GM23338 (cell line): Measurements from ENCODE around the gene INSRR.

ENCODE experiments used
- EZH2 ChIP-seq: fragments of 200-600 bp; sonication (generic); IDR thresholded peaks from one replicate; pipeline ENCODE4 v1.8.0; 2017; ENCODE audit warnings: antibody characterized with exemption, mild to moderate bottlenecking, low read depth; ENCODE audit not compliant: unreplicated experiment
- EZH2phosphoT487 ChIP-seq: fragments of 200-600 bp; sonication (generic); IDR thresholded peaks from one replicate; pipeline ENCODE4 v1.8.1; 2018; ENCODE audit warnings: antibody characterized with exemption; ENCODE audit not compliant: unreplicated experiment
- NANOG ChIP-seq: IDR thresholded peaks from 2 replicates; pipeline ENCODE4 v1.6.1; 2016; ENCODE audit warnings: antibody characterized with exemption, borderline replicate concordance
- POLR2AphosphoS5 ChIP-seq: IDR thresholded peaks from 2 replicates; pipeline ENCODE4 v1.6.1; 2016; ENCODE audit warnings: antibody characterized with exemption, low read depth
- STAT1 ChIP-seq: IDR thresholded peaks from one replicate; pipeline ENCODE4 v1.6.1; 2016; ENCODE audit warnings: antibody characterized with exemption; ENCODE audit not compliant: unreplicated experiment
- ZNF114 ChIP-seq: fragments of 250-450 bp; sonication (Bioruptor Pico); IDR thresholded peaks from 2 replicates; pipeline ENCODE4 v1.5.0; 2020; ENCODE audit warnings: mild to moderate bottlenecking, moderate library complexity
- TF ChIP-seq, protein P1 (sequence below), 2 experiments: fragments of 200-600 bp in 1 of 2; sonication (generic) in 1 of 2; conservative IDR thresholded peaks; 2 replicates each; pipeline versions ENCODE4 v1.5.1 to v1.6.1; 2016 to 2017; ENCODE audit warnings: antibody characterized with exemption in 2 of 2, low read depth in 2 of 2, mild to moderate bottlenecking in 2 of 2, moderate library complexity in 1 of 2
- TF ChIP-seq, protein P2 (sequence below): IDR thresholded peaks from one replicate; pipeline ENCODE4 v1.6.1; 2018; ENCODE audit warnings: antibody characterized with exemption; ENCODE audit not compliant: unreplicated experiment

- TF ChIP-seq, protein P1, sequence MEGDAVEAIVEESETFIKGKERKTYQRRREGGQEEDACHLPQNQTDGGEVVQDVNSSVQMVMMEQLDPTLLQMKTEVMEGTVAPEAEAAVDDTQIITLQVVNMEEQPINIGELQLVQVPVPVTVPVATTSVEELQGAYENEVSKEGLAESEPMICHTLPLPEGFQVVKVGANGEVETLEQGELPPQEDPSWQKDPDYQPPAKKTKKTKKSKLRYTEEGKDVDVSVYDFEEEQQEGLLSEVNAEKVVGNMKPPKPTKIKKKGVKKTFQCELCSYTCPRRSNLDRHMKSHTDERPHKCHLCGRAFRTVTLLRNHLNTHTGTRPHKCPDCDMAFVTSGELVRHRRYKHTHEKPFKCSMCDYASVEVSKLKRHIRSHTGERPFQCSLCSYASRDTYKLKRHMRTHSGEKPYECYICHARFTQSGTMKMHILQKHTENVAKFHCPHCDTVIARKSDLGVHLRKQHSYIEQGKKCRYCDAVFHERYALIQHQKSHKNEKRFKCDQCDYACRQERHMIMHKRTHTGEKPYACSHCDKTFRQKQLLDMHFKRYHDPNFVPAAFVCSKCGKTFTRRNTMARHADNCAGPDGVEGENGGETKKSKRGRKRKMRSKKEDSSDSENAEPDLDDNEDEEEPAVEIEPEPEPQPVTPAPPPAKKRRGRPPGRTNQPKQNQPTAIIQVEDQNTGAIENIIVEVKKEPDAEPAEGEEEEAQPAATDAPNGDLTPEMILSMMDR (conservative IDR thresholded peaks at IDR 0.05; ENCODE audit: low read depth in 2 of 2) = no peak
- no peak for TF ChIP-seq EZH2
- no peak for TF ChIP-seq EZH2phosphoT487
- TF ChIP-seq POLR2AphosphoS5 = no peak
- TF ChIP-seq STAT1 = no peak
- TF ChIP-seq ZNF114 (CRISPR knock-in tag) = no peak
- TF ChIP-seq, protein P2, sequence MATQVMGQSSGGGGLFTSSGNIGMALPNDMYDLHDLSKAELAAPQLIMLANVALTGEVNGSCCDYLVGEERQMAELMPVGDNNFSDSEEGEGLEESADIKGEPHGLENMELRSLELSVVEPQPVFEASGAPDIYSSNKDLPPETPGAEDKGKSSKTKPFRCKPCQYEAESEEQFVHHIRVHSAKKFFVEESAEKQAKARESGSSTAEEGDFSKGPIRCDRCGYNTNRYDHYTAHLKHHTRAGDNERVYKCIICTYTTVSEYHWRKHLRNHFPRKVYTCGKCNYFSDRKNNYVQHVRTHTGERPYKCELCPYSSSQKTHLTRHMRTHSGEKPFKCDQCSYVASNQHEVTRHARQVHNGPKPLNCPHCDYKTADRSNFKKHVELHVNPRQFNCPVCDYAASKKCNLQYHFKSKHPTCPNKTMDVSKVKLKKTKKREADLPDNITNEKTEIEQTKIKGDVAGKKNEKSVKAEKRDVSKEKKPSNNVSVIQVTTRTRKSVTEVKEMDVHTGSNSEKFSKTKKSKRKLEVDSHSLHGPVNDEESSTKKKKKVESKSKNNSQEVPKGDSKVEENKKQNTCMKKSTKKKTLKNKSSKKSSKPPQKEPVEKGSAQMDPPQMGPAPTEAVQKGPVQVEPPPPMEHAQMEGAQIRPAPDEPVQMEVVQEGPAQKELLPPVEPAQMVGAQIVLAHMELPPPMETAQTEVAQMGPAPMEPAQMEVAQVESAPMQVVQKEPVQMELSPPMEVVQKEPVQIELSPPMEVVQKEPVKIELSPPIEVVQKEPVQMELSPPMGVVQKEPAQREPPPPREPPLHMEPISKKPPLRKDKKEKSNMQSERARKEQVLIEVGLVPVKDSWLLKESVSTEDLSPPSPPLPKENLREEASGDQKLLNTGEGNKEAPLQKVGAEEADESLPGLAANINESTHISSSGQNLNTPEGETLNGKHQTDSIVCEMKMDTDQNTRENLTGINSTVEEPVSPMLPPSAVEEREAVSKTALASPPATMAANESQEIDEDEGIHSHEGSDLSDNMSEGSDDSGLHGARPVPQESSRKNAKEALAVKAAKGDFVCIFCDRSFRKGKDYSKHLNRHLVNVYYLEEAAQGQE = no peak
- TF ChIP-seq NANOG = no peak
Observed at GRCh38 chr1:156808186-156809030, 50.5 kb downstream of the INSRR start.
